Fibroblast of skin of right quadriceps (primary cell): ENCODE measurements around the gene EPSTI1.
A peak's percentile ranks its signal among the peaks of the same experiment; 100 is the strongest.

Source experiments
- DNase-seq: peaks from one replicate; pipeline ENCODE4 v3.0.0-alpha.2; 2013

The EPSTI1 gene

GRCh38 chr13:42970824-42971690 lies 21.0 kb downstream of the EPSTI1 start:
- peak; percentile 42 for DNase-seq

- peak; percentile 73 for DNase-seq
Measured at GRCh38 chr13:42969565-42970172, 22.4 kb downstream of the EPSTI1 start.

GRCh38 chr13:42968906-42969305 lies 23.1 kb downstream of the EPSTI1 start:
- no peak for DNase-seq

GRCh38 chr13:42967660-42968059 lies 24.4 kb downstream of the EPSTI1 start:
- DNase-seq, result no peak

GRCh38 chr13:42965281-42965680 lies 26.8 kb downstream of the EPSTI1 start:
- DNase-seq, result no peak

GRCh38 chr13:42964761-42965161 lies 27.3 kb downstream of the EPSTI1 start:
- peak; percentile 90 for DNase-seq

GRCh38 chr13:42959615-42960014 lies 32.4 kb downstream of the EPSTI1 start:
- DNase-seq, result no peak

- DNase-seq, result no peak
Measured at GRCh38 chr13:42957881-42958280, 34.2 kb downstream of the EPSTI1 start.

GRCh38 chr13:42950181-42950580 lies 41.9 kb downstream of the EPSTI1 start:
- no peak for DNase-seq

- DNase-seq, result no peak
Measured at GRCh38 chr13:42947925-42948324, 44.1 kb downstream of the EPSTI1 start.

GRCh38 chr13:42946927-42947326 lies 45.1 kb downstream of the EPSTI1 start:
- DNase-seq, result peak; percentile 42

- no peak for DNase-seq
Measured at GRCh38 chr13:42929886-42930535, 62.0 kb downstream of the EPSTI1 start.

GRCh38 chr13:42926555-42926954 lies 65.5 kb downstream of the EPSTI1 start:
- peak; percentile 28 for DNase-seq

GRCh38 chr13:42926043-42926442 lies 66.0 kb downstream of the EPSTI1 start:
- no peak for DNase-seq

GRCh38 chr13:42925626-42926025 lies 66.4 kb downstream of the EPSTI1 start:
- no peak for DNase-seq

- DNase-seq, result no peak
Measured at GRCh38 chr13:42924344-42924743, 67.7 kb downstream of the EPSTI1 start.

- no peak for DNase-seq
Measured at GRCh38 chr13:42907745-42908144, 84.3 kb downstream of the EPSTI1 start.

GRCh38 chr13:42906257-42906656 lies 85.8 kb downstream of the EPSTI1 start:
- DNase-seq, result no peak

GRCh38 chr13:42905579-42905978 lies 86.5 kb downstream of the EPSTI1 start:
- no peak for DNase-seq

GRCh38 chr13:42899266-42899665 lies 92.8 kb downstream of the EPSTI1 start:
- DNase-seq, result no peak

GRCh38 chr13:42895776-42896175 lies 96.3 kb downstream of the EPSTI1 start:
- DNase-seq, result no peak

- DNase-seq, result peak; percentile 74
Measured at GRCh38 chr13:42894765-42895243, 97.2 kb downstream of the EPSTI1 start.

- peak; percentile 91 for DNase-seq
Measured at GRCh38 chr13:42893214-42893671, 98.8 kb downstream of the EPSTI1 start.

GRCh38 chr13:42892760-42893159 lies 99.3 kb downstream of the EPSTI1 start:
- peak; percentile 73 for DNase-seq
